Keratinocyte (primary cell): Measurements from ENCODE around the gene ACTR5. TPM values are rescaled to one million over a fixed set of nuclear protein-coding genes. Genes with fewer than 3 reads are reported as not detected.

ENCODE experiments used
- DNase-seq: peaks from one replicate; pipeline ENCODE4 v3.0.0-alpha.2; 2011; ENCODE audit warnings: low read depth, missing footprints, low spot score
- FAIRE-seq: peaks from 2 replicates; lab custom pipeline; 2011; peaks lifted over from hg19 to GRCh38; lab: Jason Lieb, UNC
- H2AFZ ChIP-seq: 2 replicates; pipeline ENCODE4 v1.6.0; 2012; ENCODE audit warnings: low read length, control low read depth, inconsistent platforms; ENCODE audit not compliant: control insufficient read depth
- H3K27ac ChIP-seq: 2 replicates; pipeline ENCODE4 v1.5.1; 2011; ENCODE audit warnings: low read length; ENCODE audit not compliant: control insufficient read depth, insufficient read depth
- H3K27me3 ChIP-seq: 3 replicates; pipeline ENCODE4 v1.6.0; 2011; ENCODE audit warnings: low read length; ENCODE audit not compliant: control insufficient read depth, insufficient read depth; ENCODE audit errors: extremely low read depth
- H3K36me3 ChIP-seq, 2 experiments: 2 replicates in 1 of 2; 3 replicates in 1 of 2; pipeline ENCODE4 v1.5.1; 2011; ENCODE audit warnings: low read length in 2 of 2, mild to moderate bottlenecking in 1 of 2; ENCODE audit not compliant: control insufficient read depth in 2 of 2, insufficient read depth in 2 of 2; ENCODE audit errors: extremely low read depth in 1 of 2
- H3K4me1 ChIP-seq: 3 replicates; pipeline ENCODE4 v1.5.1; 2011; ENCODE audit warnings: low read length; ENCODE audit not compliant: control insufficient read depth, insufficient read depth; ENCODE audit errors: extremely low read depth
- H3K4me2 ChIP-seq: 3 replicates; pipeline ENCODE4 v1.6.0; 2011; ENCODE audit warnings: low read depth, low read length; ENCODE audit not compliant: control insufficient read depth, insufficient read depth; ENCODE audit errors: extremely low read depth
- H3K4me3 ChIP-seq, 3 experiments: fragments of 200-600 bp in 1 of 3; sonication (generic) in 1 of 3; 2 replicates in 2 of 3; 3 replicates in 1 of 3; pipeline ENCODE4 v1.5.1; 2011 to 2016; ENCODE audit warnings: low read length in 3 of 3, mild to moderate bottlenecking in 3 of 3, control low read depth in 2 of 3, inconsistent platforms in 1 of 3, low read depth in 1 of 3, mixed read lengths in 1 of 3, mixed run types in 1 of 3, moderate library complexity in 1 of 3; ENCODE audit not compliant: control insufficient read depth in 2 of 3, insufficient read depth in 2 of 3; ENCODE audit errors: extremely low read depth in 1 of 3
- H3K79me2 ChIP-seq: 2 replicates; pipeline ENCODE4 v1.6.0; 2012; ENCODE audit warnings: low read length; ENCODE audit not compliant: control insufficient read depth, insufficient read depth
- H3K9ac ChIP-seq: 3 replicates; pipeline ENCODE4 v1.6.0; 2011; ENCODE audit warnings: low read length; ENCODE audit not compliant: control insufficient read depth, insufficient read depth; ENCODE audit errors: extremely low read depth
- H3K9me1 ChIP-seq: 3 replicates; pipeline ENCODE4 v1.6.0; 2011; ENCODE audit warnings: low read length; ENCODE audit not compliant: control insufficient read depth, insufficient read depth; ENCODE audit errors: extremely low read depth
- H3K9me3 ChIP-seq: 2 replicates; pipeline ENCODE4 v1.5.1; 2012; ENCODE audit warnings: low read depth, low read length; ENCODE audit not compliant: control insufficient read depth
- H4K20me1 ChIP-seq: 3 replicates; pipeline ENCODE4 v1.6.0; 2011; ENCODE audit warnings: low read length; ENCODE audit not compliant: control insufficient read depth, insufficient read depth; ENCODE audit errors: extremely low read depth
- CTCF ChIP-seq, 3 experiments: IDR thresholded peaks in 1 of 3; conservative IDR thresholded peaks in 1 of 3; optimal IDR thresholded peaks in 1 of 3; 2 replicates in 2 of 3; 3 replicates in 1 of 3; pipeline versions ENCODE3 to v1.5.1; 2011; ENCODE audit warnings: low read length in 3 of 3, mild to moderate bottlenecking in 3 of 3, moderate library complexity in 2 of 3, control low read depth in 1 of 3, inconsistent platforms in 1 of 3; ENCODE audit not compliant: insufficient read depth in 2 of 3; ENCODE audit errors: extremely low read depth in 1 of 3
- EZH2 ChIP-seq: IDR thresholded peaks from one replicate; pipeline ENCODE4 v1.6.1; 2012; ENCODE audit warnings: inconsistent platforms, mild to moderate bottlenecking, low read length, moderate library complexity
- dilution Hi-C: fragments of 300-500 bp; cut with MboI; formaldehyde crosslinking; loops from one replicate; pipeline ENCODE4 v1.7.0; 2020; ENCODE audit warnings: low sequenced_read_pairs; ENCODE audit not compliant: extremely low pct_ligation_motif_present
- polyA plus RNA-seq, 5 experiments: library from polyadenylated mRNA; depleted of rRNA in 3 of 5; stranded (reverse) in 3 of 5; stranded (forward) in 1 of 5; unstranded in 1 of 5; fragments of >200 nt; gene quantifications; 1 replicate in 1 of 5; 2 replicates in 3 of 5; 3 replicates in 1 of 5; pipeline versions ENCODE4 v1.2.1 to v1.2.3, GENCODE V29; 2011 to 2012; ENCODE audit warnings: missing spikeins in 2 of 5, low read depth in 1 of 5, low replicate concordance in 1 of 5

Gene ACTR5
- polyA plus RNA-seq, 1 donor (not counting 4 experiments of a cell fraction or from before 2014, with no cell fraction given), result 9.7 TPM

- peak overlapping the region; percentile 98 for H3K4me2 ChIP-seq
- peaks cover 11% of the 10 kb centered on the region for H4K20me1 ChIP-seq
- no peaks in the 10 kb centered on the region for H3K79me2 ChIP-seq
- DNase-seq (no peak), FAIRE-seq (no peak)
- no peak for TF ChIP-seq CTCF (optimal IDR thresholded peaks at IDR 0.05 in 1 of 3, IDR thresholded peaks at IDR 0.05 in 1 of 3, conservative IDR thresholded peaks at IDR 0.05 in 1 of 3; ENCODE audit: extremely low read depth in 1 of 3, insufficient read depth in 2 of 3, low read length in 3 of 3)
- TF ChIP-seq EZH2, result peak; percentile 79
- peaks cover 17% of the 10 kb centered on the region for H3K4me1 ChIP-seq
- no peaks in the 10 kb centered on the region for H3K36me3 ChIP-seq
- H3K9ac ChIP-seq, result no peak overlapping the region
- H3K27me3 ChIP-seq, result peaks cover 91% of the 10 kb centered on the region
- H3K9me3 ChIP-seq, result peaks cover 2% of the 10 kb centered on the region
- no peak overlapping the region for H3K27ac ChIP-seq
- no peak overlapping the region for H2AFZ ChIP-seq
- H3K9me1 ChIP-seq, result no peaks in the 10 kb centered on the region
- peak overlapping the region in 1 of 3 experiments; percentile 46 for H3K4me3 ChIP-seq
- dilution Hi-C loops, result no loop called here
These were observed 17.9 kb upstream of the ACTR5 start for GRCh38 chr20:38730167-38730988.

GRCh38 chr20:38730989-38731737 lies 17.1 kb upstream of the ACTR5 start:
- no peak for DNase-seq
- Histone ChIP-seq H3K79me2 (no peaks in the 10 kb centered on the region), H3K27ac (no peak overlapping the region), H3K4me2 (peak overlapping the region; percentile 98), H3K9me1 (no peaks in the 10 kb centered on the region), H3K36me3 (no peaks in the 10 kb centered on the region), H2AFZ (peak overlapping the region; percentile 82), H3K9ac (peak overlapping the region; percentile 33), H4K20me1 (peaks cover 11% of the 10 kb centered on the region), H3K9me3 (peaks cover 2% of the 10 kb centered on the region), H3K4me3 (peak overlapping the region; percentile 23 to 76 (median 63)), H3K4me1 (peaks cover 17% of the 10 kb centered on the region), H3K27me3 (peaks cover 84% of the 10 kb centered on the region)
- TF ChIP-seq CTCF (optimal IDR thresholded peaks at IDR 0.05 in 1 of 3, IDR thresholded peaks at IDR 0.05 in 1 of 3, conservative IDR thresholded peaks at IDR 0.05 in 1 of 3; ENCODE audit: extremely low read depth in 1 of 3, insufficient read depth in 2 of 3, low read length in 3 of 3), result peak; percentile 95 to 99 (median 98)
- peak; percentile 20 for TF ChIP-seq EZH2
- FAIRE-seq, result no peak
- dilution Hi-C loops, result no loop called here
